Stimulated activated memory B cell treated with anti-CD40 and anti-IgM and Interleukin-4, amounts not matched to agents 10 μg/mL and 1 μg/mL and 100 μg/mL, for 72 hours (primary cell): ENCODE measurements around the gene RFX2.
"Not testable (repeated sequence)": the region's sequence is repeated elsewhere in the genome, so short reads cannot be mapped to it uniquely, and the experiment has no call there.

ENCODE experiments used
- ATAC-seq: fragments of 150-1000 bp; cut with Tn5 transposase; 2 replicates; pipeline ENCODE4 v1.10.0; 2021
- H3K27ac Mint-ChIP-seq: one replicate; pipeline ENCODE4 v1.8.0; 2022; ENCODE audit warnings: mild to moderate bottlenecking, mixed read lengths
- H3K27me3 Mint-ChIP-seq: one replicate; pipeline ENCODE4 v1.8.0; 2022; ENCODE audit warnings: mixed read lengths
- H3K36me3 Mint-ChIP-seq: one replicate; pipeline ENCODE4 v1.8.0; 2022; ENCODE audit warnings: mixed read lengths
- H3K4me1 Mint-ChIP-seq: one replicate; pipeline ENCODE4 v1.8.0; 2022; ENCODE audit warnings: mixed read lengths
- H3K4me3 Mint-ChIP-seq: one replicate; pipeline ENCODE4 v1.8.0; 2022; ENCODE audit warnings: mild to moderate bottlenecking, moderate library complexity, mixed read lengths
- H3K9me3 Mint-ChIP-seq: one replicate; pipeline ENCODE4 v1.8.0; 2022; ENCODE audit warnings: mixed read lengths

RFX2 gene

DNA sequence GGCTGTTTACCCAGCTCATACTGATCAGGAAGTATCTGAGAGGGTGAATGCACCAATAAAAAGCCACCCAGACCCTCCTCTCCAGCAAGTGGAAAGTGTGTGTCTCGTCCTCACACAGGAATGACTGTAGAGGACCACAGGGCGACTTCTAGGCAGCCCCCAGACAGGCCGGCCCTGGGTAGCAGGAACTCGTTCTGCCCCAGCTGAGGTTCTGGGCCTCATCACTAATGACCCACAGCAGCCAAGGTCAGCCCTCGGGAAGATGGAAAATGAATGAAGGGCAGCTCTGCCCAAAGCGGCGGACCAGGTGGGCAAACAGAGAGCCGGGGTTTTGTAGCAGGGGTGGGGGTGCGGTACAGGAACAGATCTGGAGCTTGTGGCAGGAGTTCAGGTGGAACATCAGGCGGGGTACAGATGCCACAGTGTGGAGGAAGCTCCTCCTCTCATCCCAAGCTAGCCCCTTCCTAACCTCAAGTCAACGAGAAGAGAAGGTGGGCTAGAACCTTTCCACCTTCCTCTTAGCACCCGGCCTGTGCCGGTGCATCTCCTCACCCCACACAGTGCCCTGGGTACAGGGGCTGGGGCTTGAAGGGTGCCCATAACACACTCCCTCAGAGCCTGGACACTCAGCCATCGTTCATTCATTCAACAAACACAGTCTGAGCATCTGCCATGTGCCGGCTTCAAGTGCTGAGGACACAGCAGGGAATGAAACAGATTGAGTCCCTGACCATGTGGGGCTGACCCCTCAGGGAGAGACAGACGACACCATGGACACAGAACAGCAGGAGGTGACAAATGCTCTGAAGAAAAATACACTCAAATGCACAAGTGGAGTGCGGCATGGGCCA is 36.2 kb downstream of the RFX2 start:
- peaks cover 3% of the 10 kb centered on the region for H3K9me3 Mint-ChIP-seq
- peaks cover 11% of the 10 kb centered on the region for H3K4me1 Mint-ChIP-seq
- no peak for ATAC-seq
- H3K27ac Mint-ChIP-seq = peak overlapping the region; percentile 73
- H3K36me3 Mint-ChIP-seq = no peaks in the 10 kb centered on the region
- no peak overlapping the region for H3K4me3 Mint-ChIP-seq
- no peaks in the 10 kb centered on the region for H3K27me3 Mint-ChIP-seq

DNA sequence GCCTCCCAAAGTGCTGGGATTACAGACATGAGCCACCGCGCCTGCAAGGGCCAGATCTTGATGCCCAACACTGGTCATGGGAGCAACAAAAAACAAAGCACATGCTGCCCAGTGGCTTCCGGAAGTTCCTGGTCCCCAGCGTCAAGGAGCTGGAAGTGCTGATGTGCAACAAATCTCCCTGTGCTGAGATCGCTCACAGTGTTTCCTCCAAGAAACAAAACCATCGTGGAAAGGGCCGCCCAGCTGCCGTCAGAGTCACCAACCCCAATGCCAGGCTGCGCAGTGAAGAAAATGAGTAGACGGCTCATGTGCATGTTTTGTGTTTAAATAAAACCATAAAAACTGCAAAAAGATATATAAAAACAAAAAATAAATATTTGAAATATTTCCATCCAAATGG is 37.1 kb downstream of the RFX2 start:
- not testable (repeated sequence) for ATAC-seq, H3K36me3 Mint-ChIP-seq, H3K27ac Mint-ChIP-seq, H3K4me1 Mint-ChIP-seq, H3K9me3 Mint-ChIP-seq, H3K4me3 Mint-ChIP-seq, H3K27me3 Mint-ChIP-seq

DNA sequence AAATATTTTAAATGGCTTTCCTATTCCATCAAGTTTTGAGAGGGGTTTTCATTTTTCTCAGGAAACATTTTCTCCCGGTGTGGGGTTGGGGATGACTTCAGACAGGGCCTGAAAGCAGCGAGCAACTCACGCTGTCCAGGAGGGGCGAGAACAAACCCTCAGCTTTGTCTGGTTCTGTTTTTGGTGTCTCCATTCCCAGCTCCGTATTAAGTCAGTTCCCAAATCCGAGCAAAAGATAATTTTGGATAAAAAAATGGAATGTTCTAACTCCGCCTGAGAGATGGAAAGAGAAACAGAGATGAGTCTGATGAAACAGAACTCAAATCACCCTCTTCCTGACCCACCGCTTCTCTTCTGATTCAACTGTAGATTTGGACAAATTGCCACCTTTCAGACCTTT is 38.4 kb downstream of the RFX2 start:
- Mint-ChIP-seq H3K4me3 (no peak overlapping the region), H3K27ac (no peak overlapping the region), H3K9me3 (peaks cover 3% of the 10 kb centered on the region), H3K4me1 (peaks cover 5% of the 10 kb centered on the region), H3K36me3 (no peaks in the 10 kb centered on the region), H3K27me3 (no peaks in the 10 kb centered on the region)
- no peak for ATAC-seq

DNA sequence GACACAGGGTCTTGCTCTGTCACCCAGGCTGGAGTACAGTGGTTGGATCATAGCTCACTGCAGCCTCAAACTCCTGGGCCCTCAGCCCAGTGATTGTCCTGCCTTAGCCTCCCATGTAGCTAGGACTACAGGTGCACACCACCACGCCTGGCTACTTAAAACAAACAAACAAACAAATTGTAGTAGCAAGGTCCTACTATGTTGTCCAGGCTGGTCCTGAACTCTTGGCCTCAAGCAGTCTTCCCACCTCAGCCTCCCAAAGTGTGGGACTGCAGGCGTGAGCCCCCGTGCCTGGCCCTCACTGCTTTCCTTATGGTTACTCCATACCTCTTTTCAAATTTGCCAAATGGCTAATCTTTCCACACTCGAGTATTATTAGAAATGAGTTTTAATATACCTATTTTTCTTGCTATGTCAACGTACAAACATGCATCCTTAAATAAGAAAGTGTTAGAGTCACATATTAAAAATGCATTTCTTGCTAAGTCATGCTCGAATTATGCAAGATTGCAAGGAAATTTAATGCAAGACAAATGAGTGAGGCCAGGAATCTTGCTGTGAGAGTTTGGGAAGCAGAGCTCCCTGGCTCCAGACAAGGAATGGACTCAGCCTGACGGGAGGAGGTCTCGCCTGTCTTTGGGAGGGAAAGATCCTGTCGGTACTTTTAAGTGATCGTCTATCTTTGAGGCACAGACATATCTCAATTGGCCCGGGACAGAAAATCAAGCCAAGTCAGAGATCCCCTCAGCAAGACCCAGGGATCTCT is 39.4 kb downstream of the RFX2 start:
- no peak for ATAC-seq
- Mint-ChIP-seq H3K9me3 (peaks cover 3% of the 10 kb centered on the region), H3K27ac (no peak overlapping the region), H3K27me3 (no peaks in the 10 kb centered on the region), H3K4me3 (no peak overlapping the region), H3K4me1 (peaks cover 5% of the 10 kb centered on the region), H3K36me3 (no peaks in the 10 kb centered on the region)

DNA sequence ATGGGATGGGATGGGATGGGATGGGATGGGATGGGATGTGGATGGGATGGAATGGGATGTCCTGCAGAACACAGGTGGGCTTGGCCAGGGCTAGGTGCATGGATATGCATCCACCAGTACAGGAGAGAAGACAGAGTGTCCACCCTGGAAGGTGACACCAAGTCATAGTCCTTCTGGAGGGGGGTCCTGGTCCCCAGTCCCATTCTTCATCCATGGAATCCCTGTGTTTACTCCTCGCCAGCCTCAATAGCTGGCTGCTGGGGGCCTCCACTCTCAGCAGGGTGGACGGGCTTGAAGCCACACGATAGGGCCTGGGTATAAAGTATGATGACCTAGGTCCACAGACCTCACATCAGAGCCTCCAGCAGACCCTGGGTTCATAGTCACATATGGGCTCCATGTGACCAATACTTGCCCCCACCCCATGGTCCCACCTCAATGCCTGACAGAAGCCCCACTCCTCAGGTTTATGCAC is 40.1 kb downstream of the RFX2 start:
- no peak for ATAC-seq
- H3K4me3 Mint-ChIP-seq = no peak overlapping the region
- H3K36me3 Mint-ChIP-seq = no peaks in the 10 kb centered on the region
- H3K27ac Mint-ChIP-seq = no peak overlapping the region
- H3K9me3 Mint-ChIP-seq = peaks cover 3% of the 10 kb centered on the region
- H3K4me1 Mint-ChIP-seq = peaks cover 5% of the 10 kb centered on the region
- H3K27me3 Mint-ChIP-seq = no peaks in the 10 kb centered on the region

DNA sequence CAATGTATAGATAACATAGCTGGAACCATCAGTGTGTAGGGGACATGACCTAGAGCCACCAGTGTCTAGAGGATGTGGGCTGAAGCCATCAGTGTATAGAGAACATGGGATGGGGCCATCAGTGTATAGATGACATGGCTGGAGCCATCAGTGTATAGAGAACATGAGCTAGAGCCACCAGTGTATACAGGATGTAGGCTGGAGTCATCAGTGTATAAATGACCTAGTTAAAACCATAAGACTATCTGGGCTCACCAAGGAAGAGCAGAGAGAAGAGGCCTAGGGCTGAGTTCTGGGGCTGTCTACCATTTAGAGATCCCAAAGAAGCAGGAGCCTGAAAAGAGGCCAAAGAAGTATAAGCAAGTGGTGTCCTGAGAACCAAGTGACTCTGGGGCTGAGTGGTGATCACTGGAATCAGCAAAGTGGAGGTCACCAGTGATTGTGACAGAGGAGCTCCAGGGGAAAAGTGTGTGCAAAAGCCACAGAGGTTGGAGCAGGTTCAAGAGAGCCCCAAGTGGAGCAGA is 41.0 kb downstream of the RFX2 start:
- peaks cover 4% of the 10 kb centered on the region for H3K27me3 Mint-ChIP-seq
- peak overlapping the region; percentile 34 for H3K27ac Mint-ChIP-seq
- ATAC-seq = peak; percentile 54
- peaks cover 3% of the 10 kb centered on the region for H3K9me3 Mint-ChIP-seq
- peaks cover 5% of the 10 kb centered on the region for H3K4me1 Mint-ChIP-seq
- no peaks in the 10 kb centered on the region for H3K36me3 Mint-ChIP-seq
- H3K4me3 Mint-ChIP-seq = peak overlapping the region; percentile 20

DNA sequence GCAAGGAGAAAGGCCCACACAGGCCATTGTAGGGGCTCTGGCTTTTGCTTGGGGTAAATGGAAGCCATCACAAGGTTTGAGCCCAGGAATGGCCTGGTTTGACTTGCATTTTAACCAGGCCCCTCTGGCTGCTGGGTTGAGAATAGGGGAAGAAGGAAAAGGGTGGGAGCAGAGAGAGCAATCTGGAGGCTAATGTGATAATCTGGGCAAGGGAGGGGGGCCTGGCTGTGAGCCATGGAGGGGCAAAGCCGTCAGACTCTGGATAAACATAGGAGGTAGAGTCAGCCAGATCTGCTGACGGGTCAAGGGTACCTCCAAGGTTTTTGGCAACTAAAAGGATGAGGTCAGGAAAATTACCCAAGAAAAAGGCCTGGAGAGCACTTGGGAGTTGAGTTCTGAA is 41.6 kb downstream of the RFX2 start:
- Mint-ChIP-seq H3K27me3 (peaks cover 10% of the 10 kb centered on the region), H3K4me3 (no peak overlapping the region), H3K9me3 (peaks cover 3% of the 10 kb centered on the region), H3K27ac (no peak overlapping the region), H3K36me3 (no peaks in the 10 kb centered on the region), H3K4me1 (peaks cover 5% of the 10 kb centered on the region)
- ATAC-seq = no peak

DNA sequence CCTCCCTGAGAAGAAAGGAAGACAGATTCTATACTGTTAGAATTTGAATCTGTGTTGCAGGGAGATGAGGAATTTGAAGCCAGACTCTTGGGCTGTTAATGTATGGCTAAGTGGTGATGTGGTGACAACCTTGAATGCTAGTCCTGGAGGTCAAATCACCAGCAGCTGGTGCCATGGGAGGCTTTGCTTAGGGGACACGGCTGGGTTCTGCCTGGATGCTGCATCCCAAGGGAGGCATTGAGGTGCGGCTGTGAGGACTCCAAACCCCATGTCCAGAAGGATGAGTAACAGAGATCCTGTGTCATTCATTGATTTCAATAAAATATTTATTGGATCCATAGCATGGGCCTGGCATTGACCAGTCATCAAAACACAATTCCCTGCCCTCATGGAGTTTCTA is 42.3 kb downstream of the RFX2 start:
- Mint-ChIP-seq H3K27me3 (peaks cover 17% of the 10 kb centered on the region), H3K27ac (no peak overlapping the region), H3K9me3 (peaks cover 3% of the 10 kb centered on the region), H3K4me1 (peaks cover 5% of the 10 kb centered on the region), H3K36me3 (no peaks in the 10 kb centered on the region), H3K4me3 (no peak overlapping the region)
- no peak for ATAC-seq

DNA sequence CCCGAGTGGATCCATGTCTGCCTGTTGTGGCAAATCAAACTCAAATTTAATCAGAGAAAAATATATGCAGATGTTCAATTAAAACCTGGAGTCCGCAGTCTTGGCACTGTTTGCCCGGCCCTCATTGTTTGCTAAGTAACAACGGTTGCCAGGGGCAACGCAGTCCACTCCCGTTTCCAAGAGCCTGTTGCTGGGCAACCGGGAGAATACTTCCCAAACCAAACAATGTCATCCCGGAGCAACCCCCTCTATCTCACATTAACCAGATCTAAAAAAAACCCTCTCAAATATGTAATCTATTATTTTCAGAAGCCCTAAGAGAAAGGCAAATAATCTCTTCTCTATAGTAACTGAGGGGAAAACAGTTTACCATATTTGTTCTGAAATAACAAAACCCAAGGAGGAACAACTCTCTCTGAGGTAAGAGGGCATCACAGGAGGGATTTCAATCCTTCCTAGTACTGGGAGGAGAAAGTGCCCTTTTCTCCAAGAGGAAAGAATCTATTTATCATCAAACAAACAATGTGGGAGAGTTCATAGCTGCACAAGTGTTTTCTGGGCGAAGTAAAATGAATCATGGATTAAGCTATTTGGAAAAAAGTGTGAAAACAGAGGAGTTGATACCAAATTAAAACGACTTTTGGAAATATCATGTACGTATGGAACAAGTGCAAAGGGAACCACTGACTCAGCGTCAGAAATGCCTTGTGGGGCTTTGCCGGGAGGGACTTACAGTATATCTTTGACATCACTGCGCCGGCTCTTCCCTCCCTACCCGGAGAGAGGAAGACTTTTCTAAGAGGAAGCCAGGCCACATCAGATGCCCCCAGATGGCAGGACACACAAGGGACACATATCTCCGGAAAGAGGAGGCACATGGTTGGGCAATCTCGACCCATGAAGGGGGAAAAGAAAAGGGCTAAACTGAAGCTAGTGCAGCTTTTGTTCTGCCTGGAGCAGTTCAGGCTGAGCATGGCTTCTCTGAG is 43.3 kb downstream of the RFX2 start:
- H3K27me3 Mint-ChIP-seq = peaks cover 28% of the 10 kb centered on the region
- no peaks in the 10 kb centered on the region for H3K36me3 Mint-ChIP-seq
- ATAC-seq = no peak
- H3K4me3 Mint-ChIP-seq = no peak overlapping the region
- no peak overlapping the region for H3K27ac Mint-ChIP-seq
- H3K9me3 Mint-ChIP-seq = peaks cover 3% of the 10 kb centered on the region
- H3K4me1 Mint-ChIP-seq = peaks cover 5% of the 10 kb centered on the region

DNA sequence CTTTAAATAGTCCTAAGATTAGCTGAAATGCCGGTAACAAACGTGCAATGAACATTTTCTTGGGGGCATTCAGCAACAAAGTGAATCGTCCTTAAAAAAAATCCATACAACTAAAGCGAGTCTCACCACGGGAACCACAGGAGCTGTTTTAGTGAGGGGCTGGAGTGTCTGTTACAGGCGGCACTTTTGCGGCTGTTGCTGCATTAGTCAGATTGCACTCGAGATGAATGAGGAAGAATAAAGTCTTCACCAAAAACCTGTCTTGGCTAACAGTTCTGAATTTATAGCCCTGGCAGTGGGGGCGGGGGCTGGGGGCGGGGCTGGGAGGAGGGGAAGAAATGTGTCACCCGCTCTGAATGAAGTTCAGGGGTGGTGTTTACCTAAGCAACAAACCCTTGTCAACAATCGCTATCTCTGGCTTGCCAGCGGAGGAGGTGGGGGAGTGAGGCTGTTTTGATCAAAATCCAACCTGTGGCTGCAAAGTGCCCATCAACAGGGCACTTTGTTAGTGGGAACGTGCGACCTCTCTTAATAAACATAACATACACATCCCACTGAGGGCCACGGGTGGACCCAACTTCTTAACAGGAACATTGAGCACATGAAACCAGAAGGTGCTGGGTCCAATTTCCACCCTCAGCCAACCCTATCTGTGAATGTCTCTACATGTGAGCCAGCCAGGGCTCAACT is 44.5 kb downstream of the RFX2 start:
- Mint-ChIP-seq H3K4me3 (no peak overlapping the region), H3K9me3 (peaks cover 3% of the 10 kb centered on the region), H3K27me3 (peaks cover 39% of the 10 kb centered on the region), H3K36me3 (no peaks in the 10 kb centered on the region), H3K4me1 (peaks cover 9% of the 10 kb centered on the region), H3K27ac (no peak overlapping the region)
- ATAC-seq = no peak

DNA sequence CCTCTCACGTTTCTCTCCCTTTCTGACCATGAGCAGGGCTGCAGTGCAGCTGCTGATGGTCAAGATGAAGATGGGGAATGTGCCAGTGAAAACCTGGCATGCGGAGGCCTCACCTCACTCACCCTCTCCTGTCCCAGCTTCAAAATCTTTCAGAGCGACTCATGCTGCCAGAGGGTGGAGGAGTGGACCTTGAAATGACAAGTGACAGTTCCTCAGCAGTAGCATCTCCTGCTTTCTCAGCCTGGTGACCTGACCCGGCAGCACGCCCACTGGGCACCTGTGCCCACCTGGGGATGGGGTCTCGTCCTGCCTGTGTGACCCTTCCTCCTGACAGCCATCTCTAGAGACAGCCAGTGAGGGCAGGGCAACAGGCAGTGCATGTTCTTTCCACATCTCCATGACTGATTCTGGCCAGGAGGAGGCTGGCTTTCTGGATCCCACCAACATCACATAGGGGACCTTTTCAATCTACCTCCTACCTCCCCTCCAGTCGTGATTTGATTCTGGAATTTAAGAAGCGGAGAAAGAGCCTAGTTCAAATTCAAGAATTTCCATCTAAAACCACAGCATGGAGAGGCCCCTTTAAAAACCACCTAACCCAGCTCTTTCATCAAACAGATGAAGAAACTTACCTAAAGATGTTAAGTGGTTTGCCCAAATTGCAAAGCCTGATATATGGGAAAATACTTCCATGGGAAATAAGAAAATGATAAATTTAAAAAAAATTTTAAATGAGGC is 45.8 kb downstream of the RFX2 start:
- Mint-ChIP-seq H3K4me3 (no peak overlapping the region), H3K27me3 (peaks cover 43% of the 10 kb centered on the region), H3K27ac (no peak overlapping the region), H3K9me3 (no peaks in the 10 kb centered on the region), H3K4me1 (peaks cover 16% of the 10 kb centered on the region), H3K36me3 (no peaks in the 10 kb centered on the region)
- ATAC-seq = no peak

DNA sequence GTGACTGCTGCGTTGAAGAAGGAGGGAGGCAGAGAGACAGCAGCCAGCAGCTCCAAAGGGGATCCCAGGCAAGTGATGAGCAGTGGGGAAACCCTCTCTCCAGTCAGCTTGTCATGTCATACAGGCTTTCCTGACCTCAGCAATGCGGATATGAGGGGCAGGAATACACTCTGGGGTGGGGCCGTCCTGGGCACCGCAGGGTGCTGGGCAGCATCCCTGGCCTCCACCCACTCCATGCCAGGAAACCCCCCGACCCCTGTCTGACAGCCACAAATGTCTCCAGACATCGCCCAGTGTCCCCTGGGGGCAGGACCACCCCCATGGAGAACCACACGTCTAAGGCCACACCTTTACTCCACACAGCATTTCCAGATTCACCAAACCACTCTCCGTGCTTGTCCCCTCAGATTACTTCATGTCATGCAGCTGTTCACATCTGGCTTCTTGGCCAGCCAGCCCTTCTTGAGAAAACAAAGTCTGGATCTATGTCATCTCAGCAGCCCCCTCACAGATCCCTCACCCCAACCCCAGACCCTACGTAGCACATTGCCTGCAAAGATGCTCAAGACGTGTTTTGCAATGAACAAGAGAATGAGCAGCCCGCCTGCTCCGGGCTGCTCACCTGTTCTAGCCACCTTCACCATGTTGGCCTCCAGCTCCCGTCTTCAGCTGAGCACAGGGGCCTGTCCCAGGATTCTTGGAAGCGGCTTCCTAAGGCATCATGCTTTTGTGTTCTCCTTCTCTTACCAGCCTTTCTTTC is 46.5 kb downstream of the RFX2 start:
- Mint-ChIP-seq H3K36me3 (no peaks in the 10 kb centered on the region), H3K27ac (no peak overlapping the region), H3K27me3 (peaks cover 43% of the 10 kb centered on the region), H3K4me1 (peaks cover 15% of the 10 kb centered on the region), H3K9me3 (no peaks in the 10 kb centered on the region), H3K4me3 (no peak overlapping the region)
- ATAC-seq = no peak

DNA sequence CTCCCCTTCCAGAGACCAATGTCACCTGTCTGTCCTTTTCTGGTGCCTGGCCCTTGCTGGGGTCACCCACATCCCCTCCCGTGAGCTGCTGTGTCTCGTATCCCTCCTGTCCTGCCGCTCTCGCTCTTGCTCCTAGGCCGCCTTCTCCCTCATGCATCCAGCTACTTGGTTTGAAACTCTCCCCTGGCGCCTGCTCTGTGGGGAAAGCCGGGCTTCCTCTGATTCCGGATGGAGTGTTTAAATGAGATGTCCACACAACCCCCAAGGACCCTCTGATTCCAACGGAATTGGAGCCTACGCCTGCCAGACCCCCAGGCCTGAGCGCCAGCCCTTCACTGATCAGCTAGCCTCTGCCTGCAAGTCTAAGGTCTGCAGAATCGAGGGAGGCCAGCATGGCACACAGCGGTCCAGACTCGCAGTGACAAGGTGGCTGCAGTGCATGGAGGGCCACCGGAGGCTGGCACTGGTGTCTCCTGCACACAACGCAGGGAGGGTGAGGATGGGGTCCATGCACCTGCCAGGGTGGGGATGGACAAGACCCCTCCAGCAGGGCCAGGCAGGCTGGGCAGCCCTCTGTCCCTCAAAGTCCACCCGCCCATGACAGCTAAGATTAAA is 47.2 kb downstream of the RFX2 start:
- Mint-ChIP-seq H3K4me3 (no peak overlapping the region), H3K36me3 (no peaks in the 10 kb centered on the region), H3K4me1 (peaks cover 15% of the 10 kb centered on the region), H3K9me3 (no peaks in the 10 kb centered on the region), H3K27ac (no peak overlapping the region), H3K27me3 (peaks cover 43% of the 10 kb centered on the region)
- no peak for ATAC-seq
